WTC11 (cell line): Measurements from ENCODE around the gene DGLUCY. TPM values are rescaled to one million over a fixed set of nuclear protein-coding genes. Genes with fewer than 3 reads are reported as not detected.

Experiments used
- ATAC-seq: fragments of 200-7000 bp; cut with Tn5 transposase; 2 replicates; pipeline ENCODE4 v1.10.0; 2021; ENCODE audit warnings: mild to moderate bottlenecking, moderate library complexity
- CTCF ChIA-PET: fragments of 300-600 bp; sonication (Branson Sonifier 250); formaldehyde crosslinking; loops from one replicate; lab custom pipeline; 2021; ENCODE audit warnings: antibody characterized with exemption; lab: Charles Lee
- POLR2A ChIA-PET: fragments of 350-600 bp; sonication (Branson Sonifier 250); formaldehyde crosslinking; loops from one replicate; lab custom pipeline; 2021; ENCODE audit warnings: antibody characterized with exemption; lab: Charles Lee
- DNase-seq: peaks from one replicate; pipeline ENCODE4 v3.0.0; 2021; ENCODE audit warnings: low spot score
- H3K27ac Mint-ChIP-seq: 2 replicates; pipeline ENCODE4 v1.8.0; 2021; ENCODE audit warnings: mixed read lengths
- H3K27me3 Mint-ChIP-seq: 2 replicates; pipeline ENCODE4 v1.8.0; 2021; ENCODE audit warnings: low read depth, mild to moderate bottlenecking, moderate library complexity, mixed read lengths
- H3K36me3 Mint-ChIP-seq: 2 replicates; pipeline ENCODE4 v1.8.0; 2021; ENCODE audit warnings: mixed read lengths
- H3K4me1 Mint-ChIP-seq: 2 replicates; pipeline ENCODE4 v1.8.0; 2022; ENCODE audit warnings: mixed read lengths
- H3K4me3 Mint-ChIP-seq: 2 replicates; pipeline ENCODE4 v1.8.0; 2021; ENCODE audit warnings: mild to moderate bottlenecking, moderate library complexity, mixed read lengths
- H3K9me3 Mint-ChIP-seq: 2 replicates; pipeline ENCODE4 v1.8.0; 2021; ENCODE audit warnings: mixed read lengths
- ARID4B ChIP-seq: sonication (generic); formaldehyde crosslinking; IDR thresholded peaks from 2 replicates; pipeline ENCODE4 v1.8.0; 2023; ENCODE audit warnings: missing genetic modification reagents, mild to moderate bottlenecking, borderline replicate concordance
- ATF2 ChIP-seq: sonication (generic); formaldehyde crosslinking; IDR thresholded peaks from 2 replicates; pipeline ENCODE4 v1.8.1; 2022; ENCODE audit warnings: low read depth, missing genetic modification reagents, borderline replicate concordance
- CBFB ChIP-seq: sonication (generic); formaldehyde crosslinking; IDR thresholded peaks from 2 replicates; pipeline ENCODE4 v1.8.1; 2022; ENCODE audit warnings: mild to moderate bottlenecking, low read depth, missing genetic modification reagents
- CREB1 ChIP-seq: sonication (generic); formaldehyde crosslinking; IDR thresholded peaks from 2 replicates; pipeline ENCODE4 v1.8.0; 2023; ENCODE audit warnings: mild to moderate bottlenecking, missing genetic modification reagents
- ESRRA ChIP-seq: sonication (generic); formaldehyde crosslinking; IDR thresholded peaks from 2 replicates; pipeline ENCODE4 v1.8.1; 2022; ENCODE audit warnings: mild to moderate bottlenecking, missing genetic modification reagents, borderline replicate concordance
- NR3C1 ChIP-seq: sonication (generic); formaldehyde crosslinking; conservative IDR thresholded peaks from 2 replicates; pipeline ENCODE4 v1.8.1; 2023; ENCODE audit warnings: low read depth, mild to moderate bottlenecking, missing genetic modification reagents
- RELA ChIP-seq: sonication (generic); formaldehyde crosslinking; IDR thresholded peaks from 2 replicates; pipeline ENCODE4 v1.8.1; 2022; ENCODE audit warnings: missing genetic modification reagents, mild to moderate bottlenecking, borderline replicate concordance
- SP1 ChIP-seq: sonication (generic); formaldehyde crosslinking; conservative IDR thresholded peaks from 2 replicates; pipeline ENCODE4 v1.8.1; 2022; ENCODE audit warnings: missing genetic modification reagents
- TEAD4 ChIP-seq: sonication (generic); formaldehyde crosslinking; IDR thresholded peaks from 2 replicates; pipeline ENCODE4 v1.8.0; 2022; ENCODE audit warnings: mild to moderate bottlenecking, missing genetic modification reagents
- ZNF263 ChIP-seq: sonication (generic); formaldehyde crosslinking; IDR thresholded peaks from 2 replicates; pipeline ENCODE4 v1.8.1; 2022; ENCODE audit warnings: low read depth, mild to moderate bottlenecking, moderate library complexity, missing genetic modification reagents
- ZNF532 ChIP-seq: fragments of 250-450 bp; sonication (Bioruptor Pico); IDR thresholded peaks from 2 replicates; pipeline ENCODE4 v1.9.0; 2021; ENCODE audit warnings: mild to moderate bottlenecking, borderline replicate concordance
- total RNA-seq: library from RNA; stranded (reverse); gene quantifications from 3 replicates; pipeline ENCODE4 v1.2.3, GENCODE V29; 2021
- TF ChIP-seq, protein P1 (sequence below): sonication (generic); formaldehyde crosslinking; IDR thresholded peaks from 2 replicates; pipeline ENCODE4 v1.8.0; 2023; ENCODE audit warnings: missing genetic modification reagents
- TF ChIP-seq, protein P2 (sequence below): sonication (generic); formaldehyde crosslinking; IDR thresholded peaks from 2 replicates; pipeline ENCODE4 v1.8.1; 2023; ENCODE audit warnings: mild to moderate bottlenecking, missing genetic modification reagents, borderline replicate concordance
- TF ChIP-seq, protein P3 (sequence below): fragments of 250-450 bp; sonication (Bioruptor Pico); IDR thresholded peaks from 2 replicates; pipeline ENCODE4 v1.9.0; 2021; ENCODE audit warnings: mild to moderate bottlenecking
- TF ChIP-seq, protein P4 (sequence below): fragments of 250-450 bp; sonication (Bioruptor Pico); conservative IDR thresholded peaks from 2 replicates; pipeline ENCODE4 v1.9.0; 2021; ENCODE audit warnings: mild to moderate bottlenecking

DGLUCY gene
- total RNA-seq, 1 experiment from 2014 or later = 35.4 TPM

GRCh38 chr14:91125271-91125660 is 11.4 kb downstream of the DGLUCY start:
- no peak for ATAC-seq
- CTCF ChIA-PET = interaction anchor here (1.0 kb wide), 1 partner anchor 222 kb away, joined by 3 read pairs; no protein-coding TSS in a partner anchor
- no peaks in the 10 kb centered on the region for H3K27me3 Mint-ChIP-seq
- no peak for DNase-seq
- H3K4me1 Mint-ChIP-seq = peaks cover 15% of the 10 kb centered on the region
- no peaks in the 10 kb centered on the region for H3K9me3 Mint-ChIP-seq
- TF ChIP-seq CBFB (CRISPR knock-in tag) (no peak), ATF2 (CRISPR knock-in tag) (no peak), RELA (CRISPR knock-in tag) (no peak), ARID4B (CRISPR knock-in tag) (no peak), CREB1 (CRISPR knock-in tag) (no peak), ZNF263 (CRISPR knock-in tag) (no peak), ESRRA (no peak), NR3C1 (CRISPR knock-in tag) (no peak), SP1 (CRISPR knock-in tag) (no peak), TEAD4 (CRISPR knock-in tag) (no peak), ZNF532 (CRISPR knock-in tag) (no peak)
- TF ChIP-seq, protein P1, sequence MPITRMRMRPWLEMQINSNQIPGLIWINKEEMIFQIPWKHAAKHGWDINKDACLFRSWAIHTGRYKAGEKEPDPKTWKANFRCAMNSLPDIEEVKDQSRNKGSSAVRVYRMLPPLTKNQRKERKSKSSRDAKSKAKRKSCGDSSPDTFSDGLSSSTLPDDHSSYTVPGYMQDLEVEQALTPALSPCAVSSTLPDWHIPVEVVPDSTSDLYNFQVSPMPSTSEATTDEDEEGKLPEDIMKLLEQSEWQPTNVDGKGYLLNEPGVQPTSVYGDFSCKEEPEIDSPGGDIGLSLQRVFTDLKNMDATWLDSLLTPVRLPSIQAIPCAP (CRISPR knock-in tag) = no peak
- TF ChIP-seq, protein P2, sequence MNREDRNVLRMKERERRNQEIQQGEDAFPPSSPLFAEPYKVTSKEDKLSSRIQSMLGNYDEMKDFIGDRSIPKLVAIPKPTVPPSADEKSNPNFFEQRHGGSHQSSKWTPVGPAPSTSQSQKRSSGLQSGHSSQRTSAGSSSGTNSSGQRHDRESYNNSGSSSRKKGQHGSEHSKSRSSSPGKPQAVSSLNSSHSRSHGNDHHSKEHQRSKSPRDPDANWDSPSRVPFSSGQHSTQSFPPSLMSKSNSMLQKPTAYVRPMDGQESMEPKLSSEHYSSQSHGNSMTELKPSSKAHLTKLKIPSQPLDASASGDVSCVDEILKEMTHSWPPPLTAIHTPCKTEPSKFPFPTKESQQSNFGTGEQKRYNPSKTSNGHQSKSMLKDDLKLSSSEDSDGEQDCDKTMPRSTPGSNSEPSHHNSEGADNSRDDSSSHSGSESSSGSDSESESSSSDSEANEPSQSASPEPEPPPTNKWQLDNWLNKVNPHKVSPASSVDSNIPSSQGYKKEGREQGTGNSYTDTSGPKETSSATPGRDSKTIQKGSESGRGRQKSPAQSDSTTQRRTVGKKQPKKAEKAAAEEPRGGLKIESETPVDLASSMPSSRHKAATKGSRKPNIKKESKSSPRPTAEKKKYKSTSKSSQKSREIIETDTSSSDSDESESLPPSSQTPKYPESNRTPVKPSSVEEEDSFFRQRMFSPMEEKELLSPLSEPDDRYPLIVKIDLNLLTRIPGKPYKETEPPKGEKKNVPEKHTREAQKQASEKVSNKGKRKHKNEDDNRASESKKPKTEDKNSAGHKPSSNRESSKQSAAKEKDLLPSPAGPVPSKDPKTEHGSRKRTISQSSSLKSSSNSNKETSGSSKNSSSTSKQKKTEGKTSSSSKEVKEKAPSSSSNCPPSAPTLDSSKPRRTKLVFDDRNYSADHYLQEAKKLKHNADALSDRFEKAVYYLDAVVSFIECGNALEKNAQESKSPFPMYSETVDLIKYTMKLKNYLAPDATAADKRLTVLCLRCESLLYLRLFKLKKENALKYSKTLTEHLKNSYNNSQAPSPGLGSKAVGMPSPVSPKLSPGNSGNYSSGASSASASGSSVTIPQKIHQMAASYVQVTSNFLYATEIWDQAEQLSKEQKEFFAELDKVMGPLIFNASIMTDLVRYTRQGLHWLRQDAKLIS = no peak
- TF ChIP-seq, protein P3, sequence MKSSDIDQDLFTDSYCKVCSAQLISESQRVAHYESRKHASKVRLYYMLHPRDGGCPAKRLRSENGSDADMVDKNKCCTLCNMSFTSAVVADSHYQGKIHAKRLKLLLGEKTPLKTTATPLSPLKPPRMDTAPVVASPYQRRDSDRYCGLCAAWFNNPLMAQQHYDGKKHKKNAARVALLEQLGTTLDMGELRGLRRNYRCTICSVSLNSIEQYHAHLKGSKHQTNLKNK (CRISPR knock-in tag) = no peak
- TF ChIP-seq, protein P4, sequence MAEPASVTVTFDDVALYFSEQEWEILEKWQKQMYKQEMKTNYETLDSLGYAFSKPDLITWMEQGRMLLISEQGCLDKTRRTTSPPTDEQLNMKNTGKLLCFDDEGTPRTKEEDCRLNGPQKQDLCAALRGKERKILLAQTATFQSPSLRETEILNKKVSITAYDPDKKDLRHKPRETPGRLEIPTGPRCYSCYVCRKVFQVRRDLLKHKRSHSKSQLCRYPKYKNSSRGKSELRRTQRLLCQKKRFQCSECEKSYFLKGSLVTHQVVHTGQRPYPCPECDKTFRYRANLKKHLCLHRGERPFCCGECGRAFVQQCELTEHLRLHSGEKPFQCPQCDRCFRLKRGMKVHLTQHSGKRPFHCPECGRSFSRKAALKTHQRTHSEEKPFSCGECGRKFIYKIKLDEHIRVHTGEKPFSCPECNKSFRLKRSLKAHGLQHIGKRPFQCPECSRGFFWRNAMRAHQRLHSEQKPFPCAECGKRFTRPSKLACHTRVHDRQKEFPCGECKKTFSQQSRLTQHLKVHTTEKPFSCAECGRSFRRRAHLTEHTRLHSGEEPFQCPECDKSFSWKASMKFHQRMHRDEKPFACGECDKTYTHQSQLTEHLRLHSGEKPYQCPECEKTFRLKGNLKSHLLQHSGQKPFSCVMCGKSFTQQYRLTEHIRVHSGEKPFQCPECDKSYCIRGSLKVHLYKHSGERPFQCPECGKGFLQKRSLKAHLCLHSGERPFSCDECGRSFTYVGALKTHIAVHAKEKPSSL (CRISPR knock-in tag) = no peak
- H3K27ac Mint-ChIP-seq = peak overlapping the region; percentile 4; the same call in 1 of the 2 replicates
- H3K4me3 Mint-ChIP-seq = no peak overlapping the region
- H3K36me3 Mint-ChIP-seq = peaks cover 19% of the 10 kb centered on the region
- POLR2A ChIA-PET = no interaction called here
